B cell (primary cell): ENCODE measurements around the gene ABCA2. TPM values are rescaled to one million over a fixed set of nuclear protein-coding genes. Genes with fewer than 3 reads are reported as not detected.

Experiments used
- ATAC-seq: fragments of 200-7000 bp; cut with Tn5 transposase; one replicate; pipeline ENCODE4 v1.10.0; 2021; ENCODE audit warnings: low read depth, mild to moderate bottlenecking, moderate number of reproducible peaks, moderate library complexity
- CTCF ChIA-PET: fragments of 350-600 bp; sonication (Branson Sonifier 250); formaldehyde crosslinking; loops from one replicate; lab custom pipeline; 2021; ENCODE audit warnings: antibody characterized with exemption, inconsistent platforms; lab: Charles Lee
- POLR2A ChIA-PET: fragments of 350-600 bp; sonication (Branson Sonifier 250); formaldehyde crosslinking; loops from one replicate; lab custom pipeline; 2021; ENCODE audit warnings: antibody characterized with exemption; lab: Charles Lee
- DNase-seq: peaks from one replicate; pipeline ENCODE4 v3.0.0; 2013
- H2AFZ ChIP-seq: 2 replicates; pipeline ENCODE4 v1.6.1; 2012; ENCODE audit warnings: mild to moderate bottlenecking, low read depth, low read length; ENCODE audit not compliant: insufficient read depth, poor library complexity, severe bottlenecking
- H3K27ac ChIP-seq, 2 donors: 1 replicate in 1 of 2; 2 replicates in 1 of 2; pipeline ENCODE4 v1.5.1; 2012 to 2013; ENCODE audit warnings: low read length in 2 of 2, mild to moderate bottlenecking in 2 of 2, moderate library complexity in 1 of 2
- H3K27me3 ChIP-seq, 4 experiments: fragments of 200-600 bp in 1 of 4; sonication (generic) in 1 of 4; replicated peaks in 1 of 4; 1 replicate in 2 of 4; 2 replicates in 2 of 4; pipeline versions ENCODE4 v1.6.1 to v1.7.0; 2013 to 2016; ENCODE audit warnings: low read length in 3 of 4, mild to moderate bottlenecking in 2 of 4, mixed read lengths in 1 of 4, moderate library complexity in 1 of 4; ENCODE audit not compliant: insufficient read depth in 4 of 4, control insufficient read depth in 3 of 4; ENCODE audit errors: control extremely low read depth in 1 of 4
- H3K36me3 ChIP-seq, 2 experiments: replicated peaks in 1 of 2; 1 replicate in 1 of 2; 2 replicates in 1 of 2; pipeline versions ENCODE4 v1.6.1 to v1.7.1; 2013; ENCODE audit warnings: low read length in 1 of 2; ENCODE audit not compliant: insufficient read depth in 2 of 2, control insufficient read depth in 1 of 2; ENCODE audit errors: control extremely low read depth in 1 of 2, extremely low read depth in 1 of 2
- H3K4me1 ChIP-seq, 2 donors: fragments of 200-600 bp in 1 of 2; sonication (generic) in 1 of 2; 1 replicate in 1 of 2; 2 replicates in 1 of 2; pipeline versions ENCODE4 v1.5.1 to v1.6.1; 2013 to 2017; ENCODE audit warnings: low read length in 2 of 2; ENCODE audit not compliant: control insufficient read depth in 2 of 2, insufficient read depth in 2 of 2
- H3K4me2 ChIP-seq: replicated peaks from 2 replicates; pipeline ENCODE3; 2012; ENCODE audit warnings: mild to moderate bottlenecking, low read depth, low read length; ENCODE audit not compliant: poor library complexity, severe bottlenecking
- H3K4me3 ChIP-seq, 5 experiments: fragments of 200-600 bp in 1 of 5; sonication (generic) in 1 of 5; 1 replicate in 3 of 5; 2 replicates in 2 of 5; pipeline versions ENCODE4 v1.5.1 to v1.7.0; 2011 to 2016; ENCODE audit warnings: low read length in 4 of 5, mild to moderate bottlenecking in 4 of 5, low read depth in 2 of 5, control low read depth in 1 of 5, moderate library complexity in 1 of 5; ENCODE audit not compliant: insufficient read depth in 1 of 5; ENCODE audit errors: control extremely low read depth in 1 of 5, extremely low read depth in 1 of 5
- H3K79me2 ChIP-seq: fragments of 200-600 bp; sonication (generic); one replicate; pipeline ENCODE4 v1.6.0; 2016; ENCODE audit warnings: low read length; ENCODE audit not compliant: control insufficient read depth, insufficient read depth
- H3K9ac ChIP-seq: fragments of 200-600 bp; sonication (generic); 2 replicates; pipeline ENCODE4 v1.6.1; 2017; ENCODE audit warnings: mild to moderate bottlenecking, low read length, moderate library complexity
- H3K9me3 ChIP-seq, 3 donors: one replicate each; pipeline versions ENCODE4 v1.6.1 to v1.7.1; 2013; ENCODE audit warnings: low read length in 2 of 3; ENCODE audit not compliant: control insufficient read depth in 2 of 3, insufficient read depth in 1 of 3; ENCODE audit errors: control extremely low read depth in 1 of 3
- H4K20me1 ChIP-seq: 2 replicates; pipeline ENCODE4 v1.6.0; 2012; ENCODE audit warnings: mild to moderate bottlenecking, low read length; ENCODE audit not compliant: insufficient read depth, control insufficient read depth, poor library complexity, severe bottlenecking
- H3K27ac Mint-ChIP-seq: one replicate; pipeline ENCODE4 v1.8.0; 2021; ENCODE audit warnings: mixed read lengths
- H3K27me3 Mint-ChIP-seq: one replicate; pipeline ENCODE4 v1.8.0; 2021; ENCODE audit warnings: mixed read lengths
- H3K4me1 Mint-ChIP-seq: one replicate; pipeline ENCODE4 v1.8.0; 2021; ENCODE audit warnings: mixed read lengths
- H3K4me3 Mint-ChIP-seq: one replicate; pipeline ENCODE4 v1.8.0; 2021; ENCODE audit warnings: mixed read lengths
- H3K9me3 Mint-ChIP-seq: one replicate; pipeline ENCODE4 v1.8.0; 2022; ENCODE audit warnings: mixed read lengths; ENCODE audit not compliant: insufficient read depth
- CTCF ChIP-seq: fragments of 200-600 bp; IDR thresholded peaks from one replicate; pipeline ENCODE4 v1.8.0; 2022; ENCODE audit warnings: antibody characterized with exemption, mild to moderate bottlenecking
- EZH2 ChIP-seq: IDR thresholded peaks from 2 replicates; pipeline ENCODE4 v1.6.1; 2012; ENCODE audit warnings: borderline replicate concordance, low read depth, mild to moderate bottlenecking, moderate library complexity, low read length; ENCODE audit not compliant: insufficient read depth, poor library complexity, severe bottlenecking
- WGBS: methylation state at CpG from one replicate; pipeline ENCODE4 v1.1.5; 2013; ENCODE audit warnings: missing lambda C conversion rate; ENCODE audit not compliant: insufficient coverage; 5-methylcytosine and 5-hydroxymethylcytosine counted together
- intact Hi-C: fragments of 100-400 bp; cut with micrococcal nuclease; formaldehyde crosslinking; loops from one replicate; pipeline ENCODE4 v1.10.0; 2022
- polyA plus RNA-seq: library from polyadenylated mRNA; depleted of rRNA; stranded (reverse); fragments of >200 nt; gene quantifications from 2 replicates; pipeline ENCODE4 v1.2.3, GENCODE V29; 2012
- total RNA-seq, 2 donors: library from RNA; stranded (reverse); fragments of 120-200 nt in 1 of 2; gene quantifications; 1 replicate in 1 of 2; 2 replicates in 1 of 2; pipeline versions ENCODE4 v1.2.3 to v1.2.4, GENCODE V29; 2013 to 2022

The ABCA2 gene
- total and polyA plus RNA-seq, 2 donors (not counting 1 experiment from before 2014, with no cell fraction given) = 30.7 to 61.1 TPM

- Mint-ChIP-seq H3K27me3 (peaks cover 3% of the 10 kb centered on the region), H3K4me1 (peaks cover 56% of the 10 kb centered on the region), H3K4me3 (peak within 1 kb of the TSS; percentile 76), H3K27ac (peak within 1 kb of the TSS; percentile 82), H3K9me3 (no peaks in the 10 kb centered on the region)
- CTCF ChIA-PET = interaction anchor here (0.6 to 3.4 kb wide), 8 partner anchors 29 to 207 kb away, joined by 3 to 22 read pairs (median 4); partner anchors contain the start of genes ABCA2, AJM1 and NPDC1
- peak; percentile 61 for DNase-seq
- 8% methylated on average over 28 of the region's 35 CpGs for WGBS
- peaks cover 0 to 4% (median 0%) of the 10 kb centered on the region in 4 experiments for H3K27me3 ChIP-seq
- H3K9ac ChIP-seq = peak within 1 kb of the TSS; percentile 59
- TF ChIP-seq EZH2 = no peak
- TF ChIP-seq CTCF = no peak
- peaks cover 60 to 76% of the 10 kb centered on the region in 2 donors for H3K4me1 ChIP-seq
- H4K20me1 ChIP-seq = peaks cover 17% of the 10 kb centered on the region
- H3K9me3 ChIP-seq = peaks cover 0 to 7% (median 0%) of the 10 kb centered on the region in 3 donors
- POLR2A ChIA-PET = interaction anchor here (0.5 to 1.5 kb wide), 4 partner anchors 15 to 190 kb away, joined by 3 to 5 read pairs (median 4); no protein-coding TSS in a partner anchor
- peak within 1 kb of the TSS; percentile 74 for H2AFZ ChIP-seq
- peak within 1 kb of the TSS; percentile 90 for H3K4me2 ChIP-seq
- peaks cover 0 to 6% of the 10 kb centered on the region in 2 experiments for H3K36me3 ChIP-seq
- intact Hi-C loops = no loop called here
- peak within 1 kb of the TSS; percentile 3 to 54 for H3K27ac ChIP-seq
- peaks cover 10% of the 10 kb centered on the region for H3K79me2 ChIP-seq
- peak within 1 kb of the TSS in 4 of 5 experiments; percentile 24 to 60 (median 36) for H3K4me3 ChIP-seq
- no peak for ATAC-seq
These were observed 31.4 kb downstream of the ABCA2 start, which contains the start of gene CLIC3 for GRCh38 chr9:136996361-136997292. CLIC3 (minus strand) TSS chr9:136996568; CDS start chr9:136996543, 25 bp downstream.
